Esophagus squamous epithelium (tissue), 4 donors: Measurements from ENCODE around the gene LACRT.

Experiments used
- CTCF ChIP-seq, 6 experiments: fragments of 450-650 bp in 4 of 6; fragments of 200-600 bp in 2 of 6; sonication (generic) in 2 of 6; IDR thresholded peaks; one replicate each; pipeline ENCODE4 v1.5.1; 2016 to 2019; ENCODE audit warnings: antibody characterized with exemption in 6 of 6, mild to moderate bottlenecking in 4 of 6, moderate library complexity in 4 of 6
- POLR2A ChIP-seq, 4 donors: fragments of 450-650 bp; IDR thresholded peaks; one replicate each; pipeline ENCODE4 v1.6.1; 2017; ENCODE audit warnings: antibody characterized with exemption in 4 of 4, mild to moderate bottlenecking in 4 of 4, moderate library complexity in 3 of 4

- TF ChIP-seq CTCF (IDR thresholded peaks at IDR 0.05) (no peak), POLR2A (IDR thresholded peaks at IDR 0.05) (no peak)
Observed at GRCh38 chr12:54601841-54602240, 32.9 kb downstream of the LACRT start.
